HepG2 (cell line): ENCODE measurements around the gene SDC1. TPM values are rescaled to one million over a fixed set of nuclear protein-coding genes. Genes with fewer than 3 reads are reported as not detected.

Experiments used
- CBFB ChIP-seq: sonication (generic); formaldehyde crosslinking; IDR thresholded peaks from 2 replicates; pipeline ENCODE4 v1.4.0; 2020; ENCODE audit warnings: missing genetic modification reagents
- CEBPG ChIP-seq: IDR thresholded peaks from 2 replicates; pipeline ENCODE4 v1.6.1; 2016
- CHD4 ChIP-seq: fragments of 200-600 bp; sonication (generic); IDR thresholded peaks from 2 replicates; pipeline ENCODE4 v1.7.0; 2017; ENCODE audit warnings: mild to moderate bottlenecking, low read length, borderline replicate concordance
- EZH2 ChIP-seq: conservative IDR thresholded peaks from 2 replicates; pipeline ENCODE4 v1.6.1; 2012; ENCODE audit warnings: mild to moderate bottlenecking, low read depth, low read length, moderate library complexity
- KDM3A ChIP-seq: IDR thresholded peaks from 2 replicates; pipeline ENCODE4 v1.6.1; 2018; ENCODE audit warnings: low read depth, missing compliant biosample characterization
- KLF12 ChIP-seq: sonication (generic); formaldehyde crosslinking; IDR thresholded peaks from 2 replicates; pipeline ENCODE4 v1.4.0; 2020; ENCODE audit warnings: missing genetic modification reagents, borderline replicate concordance
- MAFK ChIP-seq, 2 experiments: IDR thresholded peaks in 1 of 2; conservative IDR thresholded peaks in 1 of 2; 2 replicates each; pipeline ENCODE4 v1.6.1; 2011; ENCODE audit warnings: improper control_type of control experiment in 2 of 2, low read length in 2 of 2
- MTF2 ChIP-seq: sonication (generic); formaldehyde crosslinking; IDR thresholded peaks from 2 replicates; pipeline ENCODE4 v1.5.0; 2020; ENCODE audit warnings: missing genetic modification reagents, borderline replicate concordance
- ZNF101 ChIP-seq: sonication (generic); formaldehyde crosslinking; IDR thresholded peaks from 2 replicates; pipeline ENCODE4 v1.4.0; 2020; ENCODE audit warnings: mild to moderate bottlenecking, low read depth, missing genetic modification reagents, borderline replicate concordance
- ZNF143 ChIP-seq: sonication (generic); formaldehyde crosslinking; IDR thresholded peaks from 2 replicates; pipeline ENCODE4 v1.4.0; 2020; ENCODE audit warnings: missing genetic modification reagents
- ZNF333 ChIP-seq: sonication (generic); formaldehyde crosslinking; IDR thresholded peaks from 2 replicates; pipeline ENCODE4 v1.4.0; 2020; ENCODE audit warnings: mild to moderate bottlenecking, missing genetic modification reagents, borderline replicate concordance
- ZNF337 ChIP-seq: sonication (generic); formaldehyde crosslinking; IDR thresholded peaks from 2 replicates; pipeline ENCODE4 v1.5.1; 2020; ENCODE audit warnings: missing genetic modification reagents, low read depth, mild to moderate bottlenecking, borderline replicate concordance
- ZSCAN25 ChIP-seq: sonication (generic); formaldehyde crosslinking; IDR thresholded peaks from 2 replicates; pipeline ENCODE4 v1.8.0; 2022; ENCODE audit warnings: mild to moderate bottlenecking, missing genetic modification reagents
- polyA plus RNA-seq, 8 experiments: library from polyadenylated mRNA; depleted of rRNA in 3 of 8; stranded (reverse) in 7 of 8; unstranded in 1 of 8; fragments of >200 nt; fragmentation: Illumina TruSeq in 4 of 8; extraction: Trizol in 4 of 8; gene quantifications; 2 replicates each; pipeline versions ENCODE4 v1.2.1 to v1.2.3, GENCODE V29; 2011 to 2016; ENCODE audit warnings: low read depth in 4 of 8, missing spikeins in 1 of 8, mixed read lengths in 1 of 8; ENCODE audit not compliant: insufficient read depth in 1 of 8
- total RNA-seq, 5 experiments: library from RNA; depleted of rRNA; stranded (reverse); fragments of >200 nt; fragmentation: Illumina TruSeq; extraction: Trizol; gene quantifications; 2 replicates each; pipeline ENCODE4 v1.2.3, GENCODE V29; 2016; ENCODE audit warnings: low read depth in 1 of 5
- TF ChIP-seq, protein P1 (sequence below): sonication (generic); formaldehyde crosslinking; IDR thresholded peaks from 2 replicates; pipeline ENCODE4 v1.4.0; 2020; ENCODE audit warnings: mild to moderate bottlenecking, missing genetic modification reagents, borderline replicate concordance
- TF ChIP-seq, protein P2 (sequence below): sonication (generic); formaldehyde crosslinking; IDR thresholded peaks from 2 replicates; pipeline ENCODE4 v1.5.1; 2020; ENCODE audit warnings: mild to moderate bottlenecking, missing genetic modification reagents, moderate library complexity
- TF ChIP-seq, protein P3 (sequence below): sonication (generic); formaldehyde crosslinking; IDR thresholded peaks from 2 replicates; pipeline ENCODE4 v1.4.0; 2020; ENCODE audit warnings: missing genetic modification reagents
- TF ChIP-seq, protein P4 (sequence below): sonication (generic); formaldehyde crosslinking; IDR thresholded peaks from 2 replicates; pipeline ENCODE4 v1.5.0; 2020; ENCODE audit warnings: mild to moderate bottlenecking, low read depth, missing genetic modification reagents, borderline replicate concordance
- TF ChIP-seq, protein P5 (sequence below): sonication (generic); formaldehyde crosslinking; IDR thresholded peaks from 2 replicates; pipeline ENCODE4 v1.9.0; 2022; ENCODE audit warnings: missing genetic modification reagents, mild to moderate bottlenecking, borderline replicate concordance

The SDC1 gene
- total and polyA plus RNA-seq, 2 of the 13 experiments (the other 11 are each of a cell fraction or from before 2014, with no cell fraction given) = 108 to 119 TPM

DNA sequence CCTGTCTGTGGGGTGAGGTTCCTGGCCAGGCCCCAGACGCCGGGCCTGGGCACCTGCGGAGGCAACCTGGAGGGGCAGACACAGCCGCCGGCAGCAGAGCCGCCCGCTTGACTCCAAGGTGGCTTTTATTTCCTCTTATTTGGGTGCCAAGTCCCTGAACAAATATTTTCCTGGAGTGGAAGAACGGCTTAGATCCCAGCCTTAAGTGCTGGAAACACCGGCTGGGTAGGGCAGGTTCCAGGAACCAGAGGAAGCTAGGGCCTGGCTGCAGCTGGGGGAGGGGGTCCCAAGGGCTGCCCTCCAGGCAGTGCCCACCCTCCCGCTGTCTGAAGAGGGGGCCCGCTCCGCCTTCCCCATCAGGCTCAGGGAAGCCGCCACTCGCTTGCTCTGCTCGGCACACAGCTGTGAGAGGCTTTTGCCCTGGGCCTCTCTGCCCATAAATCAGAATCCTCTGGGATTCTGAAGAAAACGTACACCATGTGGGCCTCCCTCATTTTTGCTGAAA is 28.2 kb downstream of the SDC1 start (continued):
- TF ChIP-seq, protein P1, sequence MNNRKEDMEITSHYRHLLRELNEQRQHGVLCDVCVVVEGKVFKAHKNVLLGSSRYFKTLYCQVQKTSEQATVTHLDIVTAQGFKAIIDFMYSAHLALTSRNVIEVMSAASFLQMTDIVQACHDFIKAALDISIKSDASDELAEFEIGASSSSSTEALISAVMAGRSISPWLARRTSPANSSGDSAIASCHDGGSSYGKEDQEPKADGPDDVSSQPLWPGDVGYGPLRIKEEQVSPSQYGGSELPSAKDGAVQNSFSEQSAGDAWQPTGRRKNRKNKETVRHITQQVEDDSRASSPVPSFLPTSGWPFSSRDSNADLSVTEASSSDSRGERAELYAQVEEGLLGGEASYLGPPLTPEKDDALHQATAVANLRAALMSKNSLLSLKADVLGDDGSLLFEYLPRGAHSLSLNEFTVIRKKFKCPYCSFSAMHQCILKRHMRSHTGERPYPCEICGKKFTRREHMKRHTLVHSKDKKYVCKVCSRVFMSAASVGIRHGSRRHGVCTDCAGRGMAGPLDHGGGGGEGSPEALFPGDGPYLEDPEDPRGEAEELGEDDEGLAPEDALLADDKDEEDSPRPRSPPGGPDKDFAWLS (CRISPR knock-in tag) = peak; percentile 32; the same call in 1 of the 2 replicates
- TF ChIP-seq ZNF101 (CRISPR knock-in tag) = 0 out of 2 replicates have a peak, but pooled peaks have one; percentile 6
- TF ChIP-seq, protein P2, sequence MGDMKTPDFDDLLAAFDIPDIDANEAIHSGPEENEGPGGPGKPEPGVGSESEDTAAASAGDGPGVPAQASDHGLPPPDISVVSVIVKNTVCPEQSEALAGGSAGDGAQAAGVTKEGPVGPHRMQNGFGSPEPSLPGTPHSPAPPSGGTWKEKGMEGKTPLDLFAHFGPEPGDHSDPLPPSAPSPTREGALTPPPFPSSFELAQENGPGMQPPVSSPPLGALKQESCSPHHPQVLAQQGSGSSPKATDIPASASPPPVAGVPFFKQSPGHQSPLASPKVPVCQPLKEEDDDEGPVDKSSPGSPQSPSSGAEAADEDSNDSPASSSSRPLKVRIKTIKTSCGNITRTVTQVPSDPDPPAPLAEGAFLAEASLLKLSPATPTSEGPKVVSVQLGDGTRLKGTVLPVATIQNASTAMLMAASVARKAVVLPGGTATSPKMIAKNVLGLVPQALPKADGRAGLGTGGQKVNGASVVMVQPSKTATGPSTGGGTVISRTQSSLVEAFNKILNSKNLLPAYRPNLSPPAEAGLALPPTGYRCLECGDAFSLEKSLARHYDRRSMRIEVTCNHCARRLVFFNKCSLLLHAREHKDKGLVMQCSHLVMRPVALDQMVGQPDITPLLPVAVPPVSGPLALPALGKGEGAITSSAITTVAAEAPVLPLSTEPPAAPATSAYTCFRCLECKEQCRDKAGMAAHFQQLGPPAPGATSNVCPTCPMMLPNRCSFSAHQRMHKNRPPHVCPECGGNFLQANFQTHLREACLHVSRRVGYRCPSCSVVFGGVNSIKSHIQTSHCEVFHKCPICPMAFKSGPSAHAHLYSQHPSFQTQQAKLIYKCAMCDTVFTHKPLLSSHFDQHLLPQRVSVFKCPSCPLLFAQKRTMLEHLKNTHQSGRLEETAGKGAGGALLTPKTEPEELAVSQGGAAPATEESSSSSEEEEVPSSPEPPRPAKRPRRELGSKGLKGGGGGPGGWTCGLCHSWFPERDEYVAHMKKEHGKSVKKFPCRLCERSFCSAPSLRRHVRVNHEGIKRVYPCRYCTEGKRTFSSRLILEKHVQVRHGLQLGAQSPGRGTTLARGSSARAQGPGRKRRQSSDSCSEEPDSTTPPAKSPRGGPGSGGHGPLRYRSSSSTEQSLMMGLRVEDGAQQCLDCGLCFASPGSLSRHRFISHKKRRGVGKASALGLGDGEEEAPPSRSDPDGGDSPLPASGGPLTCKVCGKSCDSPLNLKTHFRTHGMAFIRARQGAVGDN (CRISPR knock-in tag) = peak; percentile 37; the same call in 1 of the 2 replicates
- TF ChIP-seq MTF2 (CRISPR knock-in tag) = no peak
- TF ChIP-seq, protein P3, sequence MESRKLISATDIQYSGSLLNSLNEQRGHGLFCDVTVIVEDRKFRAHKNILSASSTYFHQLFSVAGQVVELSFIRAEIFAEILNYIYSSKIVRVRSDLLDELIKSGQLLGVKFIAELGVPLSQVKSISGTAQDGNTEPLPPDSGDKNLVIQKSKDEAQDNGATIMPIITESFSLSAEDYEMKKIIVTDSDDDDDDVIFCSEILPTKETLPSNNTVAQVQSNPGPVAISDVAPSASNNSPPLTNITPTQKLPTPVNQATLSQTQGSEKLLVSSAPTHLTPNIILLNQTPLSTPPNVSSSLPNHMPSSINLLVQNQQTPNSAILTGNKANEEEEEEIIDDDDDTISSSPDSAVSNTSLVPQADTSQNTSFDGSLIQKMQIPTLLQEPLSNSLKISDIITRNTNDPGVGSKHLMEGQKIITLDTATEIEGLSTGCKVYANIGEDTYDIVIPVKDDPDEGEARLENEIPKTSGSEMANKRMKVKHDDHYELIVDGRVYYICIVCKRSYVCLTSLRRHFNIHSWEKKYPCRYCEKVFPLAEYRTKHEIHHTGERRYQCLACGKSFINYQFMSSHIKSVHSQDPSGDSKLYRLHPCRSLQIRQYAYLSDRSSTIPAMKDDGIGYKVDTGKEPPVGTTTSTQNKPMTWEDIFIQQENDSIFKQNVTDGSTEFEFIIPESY (CRISPR knock-in tag) = peak; percentile 63; the same call in 1 of the 2 replicates
- 0 out of 2 replicates have a peak, but pooled peaks have one; percentile 25 for TF ChIP-seq ZNF333
- TF ChIP-seq, protein P4, sequence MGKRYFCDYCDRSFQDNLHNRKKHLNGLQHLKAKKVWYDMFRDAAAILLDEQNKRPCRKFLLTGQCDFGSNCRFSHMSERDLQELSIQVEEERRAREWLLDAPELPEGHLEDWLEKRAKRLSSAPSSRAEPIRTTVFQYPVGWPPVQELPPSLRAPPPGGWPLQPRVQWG (CRISPR knock-in tag) = no peak
- TF ChIP-seq MAFK (conservative IDR thresholded peaks at IDR 0.05 in 1 of 2, IDR thresholded peaks at IDR 0.05 in 1 of 2; ENCODE audit: low read length in 2 of 2) = no peak
- TF ChIP-seq ZNF143 (CRISPR knock-in tag) = 0 out of 2 replicates have a peak, but pooled peaks have one; percentile 9
- no peak for TF ChIP-seq CBFB (CRISPR knock-in tag)
- TF ChIP-seq, protein P5, sequence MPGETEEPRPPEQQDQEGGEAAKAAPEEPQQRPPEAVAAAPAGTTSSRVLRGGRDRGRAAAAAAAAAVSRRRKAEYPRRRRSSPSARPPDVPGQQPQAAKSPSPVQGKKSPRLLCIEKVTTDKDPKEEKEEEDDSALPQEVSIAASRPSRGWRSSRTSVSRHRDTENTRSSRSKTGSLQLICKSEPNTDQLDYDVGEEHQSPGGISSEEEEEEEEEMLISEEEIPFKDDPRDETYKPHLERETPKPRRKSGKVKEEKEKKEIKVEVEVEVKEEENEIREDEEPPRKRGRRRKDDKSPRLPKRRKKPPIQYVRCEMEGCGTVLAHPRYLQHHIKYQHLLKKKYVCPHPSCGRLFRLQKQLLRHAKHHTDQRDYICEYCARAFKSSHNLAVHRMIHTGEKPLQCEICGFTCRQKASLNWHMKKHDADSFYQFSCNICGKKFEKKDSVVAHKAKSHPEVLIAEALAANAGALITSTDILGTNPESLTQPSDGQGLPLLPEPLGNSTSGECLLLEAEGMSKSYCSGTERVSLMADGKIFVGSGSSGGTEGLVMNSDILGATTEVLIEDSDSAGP (CRISPR knock-in tag) = peak; percentile 55; the same call in 1 of the 2 replicates
- no peak for TF ChIP-seq KLF12 (CRISPR knock-in tag)
- TF ChIP-seq KDM3A (CRISPR knock-in tag) = no peak
- no peak for TF ChIP-seq ZNF337 (CRISPR knock-in tag)
- 0 out of 2 replicates have a peak, but pooled peaks have one; percentile 18 for TF ChIP-seq CHD4
- no peak for TF ChIP-seq CEBPG (CRISPR knock-in tag)
- TF ChIP-seq ZSCAN25 = no peak
- no peak for TF ChIP-seq EZH2
